ENCODE measurements around the gene OR2B3.

The OR2B3 gene

GRCh38 chr6:29079203-29079602 is 7.9 kb downstream of the OR2B3 start:
- Histone ChIP-seq H3K4me1 (ENCODE audit: control insufficient read depth, low read depth, low read length) (no peaks in the 10 kb centered on the region), H3K4me3 (ENCODE audit: low read length) (no peak overlapping the region), H3K27me3 (ENCODE audit: control insufficient read depth, insufficient read depth, low read length) (no peaks in the 10 kb centered on the region), H3K9me3 (ENCODE audit: control insufficient read depth, low read depth, low read length) (no peaks in the 10 kb centered on the region), H3K9ac (ENCODE audit: low read length) (no peak overlapping the region), H3K27ac (ENCODE audit: low read length) (no peak overlapping the region), H3K36me3 (ENCODE audit: control insufficient read depth, low read depth, low read length) (no peaks in the 10 kb centered on the region)

GRCh38 chr6:29071831-29072723 is 15.0 kb downstream of the OR2B3 start:
- Histone ChIP-seq H3K9ac (ENCODE audit: low read length) (no peak overlapping the region), H3K27ac (ENCODE audit: low read length) (no peak overlapping the region), H3K9me3 (ENCODE audit: control insufficient read depth, low read depth, low read length) (no peaks in the 10 kb centered on the region), H3K27me3 (ENCODE audit: control insufficient read depth, insufficient read depth, low read length) (no peaks in the 10 kb centered on the region), H3K4me1 (ENCODE audit: control insufficient read depth, low read depth, low read length) (no peaks in the 10 kb centered on the region), H3K4me3 (ENCODE audit: low read length) (no peak overlapping the region), H3K36me3 (ENCODE audit: control insufficient read depth, low read depth, low read length) (no peaks in the 10 kb centered on the region)

GRCh38 chr6:29051680-29052079 is 35.4 kb downstream of the OR2B3 start:
- Histone ChIP-seq H3K9me3 (ENCODE audit: control insufficient read depth, low read depth, low read length) (no peaks in the 10 kb centered on the region), H3K36me3 (ENCODE audit: control insufficient read depth, low read depth, low read length) (no peaks in the 10 kb centered on the region), H3K4me3 (ENCODE audit: low read length) (no peak overlapping the region), H3K27ac (ENCODE audit: low read length) (no peak overlapping the region), H3K27me3 (ENCODE audit: control insufficient read depth, insufficient read depth, low read length) (no peaks in the 10 kb centered on the region), H3K9ac (ENCODE audit: low read length) (no peak overlapping the region), H3K4me1 (ENCODE audit: control insufficient read depth, low read depth, low read length) (no peaks in the 10 kb centered on the region)

- Histone ChIP-seq H3K36me3 (ENCODE audit: control insufficient read depth, low read depth, low read length) (no peaks in the 10 kb centered on the region), H3K27me3 (ENCODE audit: control insufficient read depth, insufficient read depth, low read length) (no peaks in the 10 kb centered on the region), H3K9me3 (ENCODE audit: control insufficient read depth, low read depth, low read length) (no peaks in the 10 kb centered on the region), H3K27ac (ENCODE audit: low read length) (no peak within 1 kb of the TSS), H3K4me3 (ENCODE audit: low read length) (no peak within 1 kb of the TSS), H3K4me1 (ENCODE audit: control insufficient read depth, low read depth, low read length) (no peaks in the 10 kb centered on the region), H3K9ac (ENCODE audit: low read length) (no peak within 1 kb of the TSS)
Observed at GRCh38 chr6:29045075-29045474, 42.0 kb downstream of the OR2B3 start, which contains the start of gene OR2W1. TSS of gene OR2W1 (minus strand) at chr6:29045175. CDS start at chr6:29045175, 0 bp downstream.

Data from iPS-18a (cell line).